Stimulated activated CD8-positive, alpha-beta memory T cell treated with anti-CD3 and anti-CD28 coated beads, Interleukin-4, amount 100 ng/mL, for 48 hours (primary cell): Measurements from ENCODE around the gene MTA3.

Experiments
- DNase-seq: peaks from one replicate; pipeline ENCODE4 v3.0.0-alpha.2; 2020

The MTA3 gene

DNA sequence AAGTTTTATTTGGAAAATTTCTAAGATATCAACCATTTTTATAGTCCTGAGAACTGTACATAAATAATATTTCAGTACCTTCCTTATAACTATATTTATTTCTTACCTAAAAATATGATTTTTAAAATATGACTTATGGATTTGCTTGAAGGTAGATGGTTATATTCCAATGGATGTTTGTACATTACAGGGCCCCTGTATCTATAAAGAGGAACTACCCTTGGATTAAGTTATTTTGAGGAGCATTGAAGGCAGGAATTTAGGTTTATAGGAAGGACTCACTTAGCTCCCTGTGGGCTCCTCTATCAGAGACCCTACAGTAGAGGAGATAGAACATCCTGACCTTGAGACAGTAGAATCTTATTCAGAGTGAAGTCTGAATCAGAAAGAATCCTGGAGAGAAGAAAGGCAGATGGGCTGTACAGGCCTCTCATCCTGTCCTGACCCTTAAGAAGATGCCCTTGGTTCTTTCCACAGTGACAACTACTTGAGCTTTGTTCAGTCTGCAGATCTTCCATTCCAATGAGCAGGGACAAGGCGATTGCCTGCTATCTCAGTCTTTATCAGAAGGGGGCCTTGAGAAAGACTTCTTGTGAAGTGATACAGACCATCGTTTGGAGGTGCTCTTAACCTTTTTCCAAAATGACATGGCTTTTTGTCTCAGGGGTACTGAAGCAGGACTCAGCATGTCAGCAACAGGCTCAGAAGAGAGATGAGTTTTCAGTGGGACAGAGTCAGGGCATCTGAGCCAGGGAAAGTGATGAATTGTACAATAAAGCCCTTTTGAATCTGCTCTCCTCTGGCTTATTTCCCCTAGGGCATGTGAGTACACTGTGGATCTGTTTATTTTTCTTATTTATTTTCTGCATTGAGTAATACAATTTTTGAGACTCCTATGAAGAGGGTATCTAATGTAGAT is 174.6 kb downstream of the MTA3 start:
- no peak for DNase-seq

DNA sequence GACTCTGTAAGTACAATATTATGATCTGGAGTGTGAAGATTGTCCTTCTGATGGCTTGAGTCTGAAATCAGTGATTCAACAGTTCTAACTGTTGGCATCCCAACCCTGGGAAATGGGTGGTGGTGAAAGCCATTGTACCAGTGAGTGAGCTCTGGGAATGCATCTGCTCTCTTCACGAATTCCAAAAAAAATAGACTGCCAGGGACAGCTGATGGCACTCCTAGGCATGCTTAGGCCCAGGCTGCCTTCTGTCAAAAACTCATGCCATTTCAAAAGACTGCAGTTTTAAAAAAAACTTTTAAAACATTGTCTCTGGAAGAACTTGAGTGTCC is 175.2 kb downstream of the MTA3 start:
- no peak for DNase-seq

DNA sequence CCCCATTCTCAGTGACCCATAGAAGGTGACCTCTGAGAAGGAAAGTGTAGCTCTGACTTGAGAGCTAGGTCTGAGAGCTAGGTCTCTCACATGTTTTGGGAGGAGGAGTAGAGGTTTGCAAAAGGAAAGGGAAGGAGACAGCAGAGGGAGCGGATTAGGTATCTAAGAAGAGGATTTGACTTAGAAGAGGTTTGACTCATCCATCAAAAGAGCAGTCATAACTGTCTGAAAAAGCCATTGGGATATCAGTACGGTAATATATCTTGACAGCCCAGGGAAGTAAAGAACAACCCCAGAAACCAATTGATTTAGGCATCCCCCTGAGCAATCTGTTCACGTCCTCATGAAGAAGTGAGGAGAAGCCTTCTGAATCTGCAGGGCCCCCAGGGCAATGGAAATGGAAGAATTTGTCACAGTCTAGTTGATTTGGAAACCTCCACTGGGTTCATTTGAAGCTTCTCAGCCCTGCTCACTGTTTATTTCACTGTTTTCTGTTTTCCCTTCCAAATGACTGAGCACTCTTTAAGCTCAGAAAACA is 176.2 kb downstream of the MTA3 start:
- no peak for DNase-seq

DNA sequence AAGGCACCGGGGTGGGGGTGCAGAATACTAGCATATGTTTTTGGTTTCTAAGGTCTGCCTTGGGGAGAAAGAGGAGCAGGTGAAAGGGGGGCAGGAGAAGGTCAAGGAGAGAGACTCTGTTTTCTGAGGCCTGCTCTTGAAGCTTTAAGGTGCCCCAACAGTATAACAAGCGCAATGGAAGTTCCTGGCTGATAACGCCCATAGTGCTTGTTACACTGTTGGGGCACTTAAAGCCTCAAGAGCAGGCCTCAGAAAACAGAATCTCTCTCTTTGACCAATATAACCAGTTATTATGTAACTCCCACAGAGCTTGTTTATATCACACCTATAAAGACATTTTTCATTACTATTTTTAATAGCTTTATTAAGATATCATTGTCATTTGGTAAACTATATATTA is 179.0 kb downstream of the MTA3 start:
- DNase-seq, result no peak

DNA sequence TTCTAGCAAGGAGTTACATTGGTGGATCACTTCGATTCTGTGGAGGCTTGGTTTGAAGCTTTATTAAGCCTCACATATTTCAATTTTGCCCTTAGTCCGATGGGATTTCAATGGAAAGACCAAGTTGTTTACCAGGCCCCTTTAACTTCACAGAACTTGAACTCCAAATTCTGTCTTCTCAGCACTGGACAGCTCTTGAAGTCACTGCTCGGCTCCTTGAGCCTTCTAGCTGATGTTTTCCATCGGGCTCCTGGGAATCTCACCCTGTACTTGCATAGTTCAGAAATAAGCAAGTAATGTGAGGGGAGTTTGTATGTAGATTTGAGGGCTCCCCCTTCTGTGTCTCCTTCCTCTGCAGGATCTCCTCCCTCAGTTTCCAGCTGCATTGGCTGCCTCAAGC is 180.4 kb downstream of the MTA3 start:
- no peak for DNase-seq

DNA sequence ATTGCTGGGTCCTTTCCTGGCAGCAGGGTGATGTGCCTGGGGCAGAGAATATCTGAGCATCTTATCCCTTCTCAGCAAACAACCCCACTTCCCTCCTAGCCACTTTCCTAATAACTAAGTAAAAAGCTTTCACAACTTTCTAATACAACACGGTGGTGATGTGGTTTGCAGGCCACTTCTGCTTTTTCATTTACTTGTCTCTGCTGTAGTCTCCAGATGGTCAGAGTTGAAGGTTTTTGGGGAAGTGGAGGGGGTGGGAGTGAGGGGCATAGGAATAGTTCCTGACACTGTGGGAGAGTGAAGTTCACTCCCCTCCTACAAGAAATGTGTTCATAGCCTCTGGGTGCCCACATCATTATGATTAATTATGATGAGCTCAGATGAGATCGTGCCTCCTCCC is 183.9 kb downstream of the MTA3 start:
- DNase-seq, result no peak

DNA sequence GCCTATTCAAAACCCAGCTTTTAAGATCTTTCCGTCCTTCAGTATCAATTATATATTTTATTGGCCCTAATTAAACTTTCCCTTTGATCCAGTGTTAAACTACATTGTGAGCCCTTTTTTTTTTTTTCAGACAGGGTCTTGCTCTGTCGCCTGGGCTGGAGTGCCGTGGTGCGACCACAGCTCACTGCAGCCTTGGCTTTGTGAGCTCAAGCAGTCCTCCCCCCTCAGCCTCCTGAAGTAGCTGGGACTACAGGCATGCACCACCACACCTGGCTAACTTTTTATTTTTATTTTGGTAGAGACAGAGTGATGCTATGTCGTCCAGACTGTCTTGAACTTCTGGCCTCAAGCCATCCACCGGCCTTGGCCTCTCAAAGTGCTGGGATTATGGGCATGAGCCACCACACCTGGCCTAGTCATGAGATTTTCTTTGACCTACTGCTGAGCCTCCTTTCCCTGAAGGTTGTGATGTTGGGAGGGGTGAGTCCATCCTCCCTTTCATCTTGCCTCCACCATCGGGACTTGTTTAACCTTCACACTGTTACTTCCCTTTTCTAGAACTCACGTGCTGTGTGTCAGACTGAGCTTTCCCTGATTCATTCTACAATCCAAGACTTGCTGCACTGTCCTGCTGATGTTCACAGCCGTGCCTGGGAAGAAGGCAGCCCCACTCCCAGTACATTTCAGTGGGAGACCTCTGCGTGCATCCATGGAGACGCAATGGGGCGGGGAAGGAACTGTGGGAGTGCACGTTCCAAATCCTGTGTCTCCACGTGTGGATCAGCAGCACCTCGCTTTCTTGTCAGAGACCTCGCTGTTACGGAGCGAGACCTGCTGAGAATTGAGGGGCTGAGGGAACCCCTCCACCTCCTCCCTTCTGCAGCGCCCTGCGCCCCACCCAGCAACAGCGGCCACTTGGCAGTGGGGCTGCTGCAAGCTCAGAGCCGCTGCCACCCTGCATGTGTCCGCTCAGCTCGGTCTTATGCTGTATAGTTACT is 184.7 kb downstream of the MTA3 start:
- DNase-seq, result no peak

DNA sequence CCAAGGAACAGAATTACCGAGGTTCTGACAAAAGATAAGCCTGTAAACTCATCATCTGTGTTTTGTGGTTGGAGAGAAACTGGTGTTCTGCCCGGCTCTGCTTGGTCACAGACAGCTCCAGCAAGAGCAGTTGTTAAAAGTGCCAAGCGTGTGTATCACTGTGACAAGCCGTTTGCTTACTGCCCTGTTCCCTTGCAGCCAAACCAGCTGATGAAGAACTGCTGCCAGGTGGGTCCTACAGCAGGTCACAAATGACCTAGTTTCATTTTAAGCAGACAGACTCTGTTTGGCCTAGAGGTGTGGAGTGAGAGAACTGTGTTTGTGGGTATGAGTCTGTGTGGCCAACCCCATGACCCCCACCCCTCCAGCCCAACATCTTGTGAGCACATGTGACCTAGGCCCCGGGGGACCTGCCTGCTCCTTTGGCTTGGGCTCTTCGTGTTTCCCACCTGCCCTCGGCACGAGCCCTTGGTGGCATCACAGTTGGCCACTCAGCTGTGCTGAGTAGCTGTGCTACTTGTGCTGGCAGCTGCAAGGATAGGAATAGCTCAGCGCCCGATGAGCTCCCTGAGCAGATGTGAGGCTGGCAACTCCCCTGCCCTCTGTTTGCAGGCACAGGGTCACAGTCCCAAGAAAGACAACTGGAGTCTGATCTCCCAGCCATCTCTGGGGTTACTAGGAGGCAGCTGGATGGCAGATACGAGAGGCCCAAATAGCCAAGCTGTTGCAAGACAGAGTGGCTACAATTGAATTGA is 185.8 kb downstream of the MTA3 start:
- DNase-seq, result no peak

DNA sequence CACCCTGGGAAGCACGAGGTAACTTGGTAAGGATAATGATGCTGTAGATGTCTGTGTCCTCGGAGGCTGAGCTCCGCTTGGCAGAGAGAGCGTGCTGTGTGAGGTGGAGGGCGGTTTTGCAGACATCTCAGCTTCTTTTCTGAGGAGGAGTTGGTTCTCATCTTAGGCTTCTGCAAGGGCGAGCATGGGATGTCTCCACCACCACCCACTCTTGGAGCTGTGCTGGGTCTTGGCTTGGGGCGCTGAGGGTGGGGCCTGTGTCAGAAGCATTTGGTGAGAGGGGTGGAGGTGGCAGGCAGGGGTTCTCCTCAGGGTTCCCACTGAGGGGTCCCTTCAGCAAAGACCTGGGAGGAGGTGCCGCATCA is 186.3 kb downstream of the MTA3 start:
- no peak for DNase-seq

DNA sequence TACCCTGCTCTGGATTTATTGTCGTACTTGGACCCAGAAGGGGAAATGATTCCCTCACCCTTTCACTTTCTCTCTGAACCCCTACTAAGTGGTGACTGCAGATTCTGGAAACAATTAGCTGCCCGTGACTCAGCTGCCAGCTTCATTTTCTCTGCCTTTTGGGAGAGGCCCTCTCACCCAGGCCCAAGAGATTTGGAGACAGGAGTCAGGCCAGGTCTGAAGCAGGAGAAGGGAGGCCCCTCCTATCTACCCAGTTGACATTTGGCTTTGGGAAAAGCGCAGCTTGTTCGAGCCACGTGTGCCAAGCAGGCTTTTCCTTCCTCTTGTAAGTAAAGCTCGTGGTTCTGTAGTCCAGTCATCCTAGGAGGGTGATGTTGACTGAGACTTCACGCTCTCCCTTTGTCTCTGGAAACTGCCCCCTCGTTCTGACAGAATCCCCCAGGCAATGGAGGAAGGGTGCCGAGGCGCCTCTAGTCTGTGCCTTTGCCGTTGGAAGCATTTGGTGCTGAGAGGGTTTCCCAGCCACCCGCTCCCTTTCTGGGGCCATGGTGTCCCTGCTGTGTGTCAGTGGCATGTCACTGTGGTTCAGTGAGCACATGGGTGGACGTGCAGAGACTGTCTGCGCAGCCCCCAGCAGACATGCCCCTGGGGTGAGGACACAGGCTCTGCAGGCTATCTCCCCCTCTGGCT is 186.9 kb downstream of the MTA3 start:
- no peak for DNase-seq

DNA sequence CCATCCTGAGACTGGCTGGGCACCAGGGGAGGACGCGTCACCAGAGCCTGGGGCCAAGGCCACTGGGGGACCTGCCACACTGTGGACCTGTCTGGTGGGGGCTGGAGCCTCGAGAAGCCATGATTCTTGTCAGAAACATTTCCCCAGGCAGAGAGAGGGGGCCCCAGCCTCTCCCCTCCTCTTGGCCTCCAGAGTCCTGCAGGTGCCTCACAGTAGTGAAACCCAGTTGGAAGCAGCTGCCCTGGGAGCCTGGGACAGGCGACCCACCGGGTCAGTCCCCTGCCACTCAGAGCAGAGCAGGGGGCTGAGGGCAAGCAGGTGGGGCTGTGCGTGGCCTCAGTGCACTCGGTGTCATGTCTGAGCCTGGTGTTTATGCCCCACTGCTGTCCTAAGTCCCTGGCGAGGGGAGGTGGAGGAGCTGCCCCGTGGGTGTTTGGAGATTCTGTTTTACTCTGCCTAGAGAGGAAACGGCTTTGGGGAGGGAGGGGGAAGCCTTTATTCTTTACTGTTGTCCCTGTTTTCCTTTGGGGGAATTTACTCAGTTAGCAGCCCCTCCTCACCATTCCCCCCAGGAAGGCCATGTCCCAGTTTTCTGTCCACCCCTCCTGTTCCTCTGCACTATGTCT is 187.8 kb downstream of the MTA3 start:
- no peak for DNase-seq

DNA sequence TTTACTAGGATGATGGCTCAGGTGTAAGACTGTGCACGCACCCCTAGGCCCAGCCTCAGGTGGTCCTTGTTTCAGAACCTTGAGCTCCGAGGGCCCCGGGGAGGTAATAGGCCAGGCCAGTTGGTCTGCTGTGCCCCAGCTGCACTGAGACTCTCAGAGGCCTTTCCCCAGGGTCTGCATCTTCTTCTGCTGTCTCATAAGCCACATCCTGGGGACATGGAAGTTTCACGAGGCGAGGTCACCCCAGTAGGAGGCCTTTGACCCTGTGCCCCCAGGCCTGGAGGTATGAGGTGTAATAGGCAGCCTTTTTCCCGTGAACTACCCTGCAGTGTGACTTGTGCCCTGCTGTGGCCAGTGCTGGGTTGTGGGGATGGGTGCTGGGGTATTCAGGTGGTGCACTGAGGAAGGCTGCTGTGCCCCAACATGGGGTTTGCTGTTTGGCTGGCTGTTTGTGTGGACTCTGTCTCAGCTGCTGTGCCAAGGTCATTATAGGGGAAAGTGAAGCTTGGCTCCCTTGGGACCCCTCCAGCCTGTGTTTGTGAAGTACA is 188.6 kb downstream of the MTA3 start:
- no peak for DNase-seq

DNA sequence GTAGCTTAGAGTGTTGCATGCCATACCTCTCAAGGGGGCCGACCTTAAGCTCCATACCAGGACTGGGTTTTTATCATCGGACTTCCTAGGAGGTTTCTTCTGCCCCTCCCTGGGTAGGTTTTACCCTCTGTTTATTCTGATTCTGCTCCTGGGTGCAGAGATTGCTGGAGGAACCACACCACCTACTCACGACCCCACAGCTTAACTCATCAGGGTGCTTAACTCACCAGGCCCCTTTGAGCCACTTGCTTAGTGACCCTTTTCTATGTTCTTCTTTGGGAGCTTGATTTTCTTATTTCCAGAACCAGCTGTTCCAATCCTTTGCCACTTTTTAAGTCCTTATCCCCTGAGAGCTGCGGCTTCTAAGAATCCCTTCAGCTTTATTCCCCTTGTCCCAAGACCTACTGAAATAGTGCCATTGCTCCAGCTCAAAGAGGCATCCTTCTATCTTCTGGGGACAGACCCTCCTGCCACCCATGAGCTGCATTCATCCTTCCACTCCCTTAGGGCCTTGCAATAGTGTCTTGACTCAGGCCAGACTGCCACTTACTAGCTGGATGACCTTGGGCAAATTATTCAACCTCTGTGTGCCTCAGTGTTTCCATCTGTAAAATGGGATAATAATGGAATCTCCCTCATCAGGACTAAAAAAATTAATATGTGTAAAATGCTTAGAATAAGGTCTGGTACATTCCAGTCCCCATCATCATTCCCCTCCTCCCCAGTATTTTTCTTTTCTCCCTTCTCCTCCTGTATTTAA is 189.7 kb downstream of the MTA3 start:
- DNase-seq, result no peak

DNA sequence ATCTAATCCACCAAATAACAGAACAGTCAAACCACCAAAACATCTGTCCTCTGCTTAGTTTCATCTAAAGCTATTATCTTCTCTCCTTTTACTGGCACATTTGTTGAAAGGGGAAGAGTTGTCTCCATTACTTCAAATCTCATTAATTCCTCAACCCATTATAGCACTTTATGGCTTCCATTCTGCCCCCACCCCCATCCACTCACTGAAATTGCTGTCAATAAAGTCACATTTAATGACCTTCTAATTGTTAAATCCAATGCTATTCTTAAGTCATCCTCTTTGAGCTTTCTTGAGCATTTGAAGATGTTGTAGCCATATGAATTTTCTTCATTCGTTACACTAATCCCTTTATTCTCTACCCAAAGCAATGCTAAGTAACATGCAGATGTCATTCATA is 190.3 kb downstream of the MTA3 start:
- no peak for DNase-seq

DNA sequence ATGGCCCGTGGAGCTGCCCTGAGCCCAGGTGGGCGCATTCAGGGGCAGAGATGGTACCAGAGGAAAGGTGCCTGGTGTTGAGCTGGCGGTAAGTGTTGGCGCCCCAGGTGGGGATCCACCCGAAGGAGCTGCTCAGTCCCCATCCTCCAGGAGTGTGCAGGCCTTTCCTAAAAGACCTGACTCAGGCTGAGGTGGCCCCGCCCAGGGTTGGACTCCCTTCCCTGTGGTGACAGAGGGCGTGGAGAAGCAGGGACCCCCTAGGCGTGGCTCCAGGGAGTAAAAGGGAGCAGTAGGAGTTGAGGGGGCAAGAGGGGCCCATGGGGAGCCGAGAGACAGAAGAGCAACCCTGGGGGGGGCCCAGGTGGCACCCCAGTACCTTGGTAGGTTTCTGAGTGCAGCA is 193.1 kb downstream of the MTA3 start:
- no peak for DNase-seq

DNA sequence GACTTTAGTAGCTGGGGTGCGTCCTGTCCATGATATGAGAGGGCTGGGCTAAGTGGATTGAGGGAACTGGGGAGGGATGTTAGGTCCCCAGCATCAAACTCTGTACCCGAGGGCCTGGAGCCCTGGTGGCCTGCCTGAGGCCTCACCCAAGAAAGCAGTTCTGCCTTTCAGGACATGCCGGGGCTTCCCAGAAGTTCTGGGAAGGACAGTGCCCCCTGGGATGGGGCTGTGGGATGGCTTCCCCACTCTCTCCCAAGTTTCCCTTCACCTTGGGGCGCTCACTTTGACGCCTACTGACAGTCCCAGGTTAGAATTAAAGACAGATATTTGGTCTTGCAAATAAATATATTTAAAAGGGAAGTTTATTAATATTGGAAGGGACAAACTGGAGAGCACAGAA is 193.7 kb downstream of the MTA3 start:
- DNase-seq, result no peak

DNA sequence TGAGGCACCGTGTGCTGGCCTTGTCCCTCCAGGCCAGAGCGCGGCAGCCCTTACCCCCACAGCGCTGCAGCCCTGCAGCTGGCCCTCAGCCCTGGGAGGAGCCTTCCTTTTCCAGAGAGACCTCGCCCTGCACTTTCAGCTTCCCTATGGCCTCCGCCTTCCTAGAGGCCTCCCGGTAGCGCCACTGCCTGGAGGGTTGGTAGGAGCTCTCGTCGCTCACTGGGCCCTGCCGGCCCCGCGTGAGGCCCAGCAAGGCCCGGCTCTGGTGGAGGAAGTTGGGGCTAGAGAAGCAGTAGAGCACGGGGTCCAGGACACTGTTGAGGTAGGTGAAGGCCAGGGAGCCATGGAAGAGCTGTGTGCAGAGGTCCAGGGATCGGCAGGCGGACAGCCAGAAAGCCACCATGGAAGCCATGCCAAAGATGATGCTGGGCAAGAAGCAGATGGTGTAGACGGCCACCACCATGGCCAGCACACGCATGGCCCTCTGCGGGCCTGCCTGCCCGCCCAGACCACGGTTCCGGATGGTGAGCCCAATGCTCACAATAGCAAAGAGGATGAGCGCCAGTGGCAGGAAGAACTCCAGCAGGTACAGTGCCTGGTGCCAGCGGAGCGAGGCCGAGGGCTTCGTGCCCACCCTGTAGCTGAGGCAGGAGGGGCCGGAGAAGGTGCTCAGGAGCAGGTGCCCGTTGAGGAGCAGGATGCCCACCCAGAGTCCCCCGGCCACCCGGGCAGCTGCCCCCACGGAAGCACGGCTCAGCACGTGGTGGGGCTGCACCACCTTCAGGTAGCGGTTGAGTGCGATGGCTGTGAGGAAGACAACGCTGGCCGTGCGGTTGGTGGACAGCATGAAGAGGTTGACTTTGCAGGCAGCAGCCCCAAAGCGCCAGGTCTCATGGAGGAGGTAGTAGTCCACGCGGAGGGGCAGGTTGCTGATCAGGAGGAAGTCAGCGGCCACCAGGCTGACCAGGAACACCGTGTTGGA is 194.7 kb downstream of the MTA3 start:
- no peak for DNase-seq

DNA sequence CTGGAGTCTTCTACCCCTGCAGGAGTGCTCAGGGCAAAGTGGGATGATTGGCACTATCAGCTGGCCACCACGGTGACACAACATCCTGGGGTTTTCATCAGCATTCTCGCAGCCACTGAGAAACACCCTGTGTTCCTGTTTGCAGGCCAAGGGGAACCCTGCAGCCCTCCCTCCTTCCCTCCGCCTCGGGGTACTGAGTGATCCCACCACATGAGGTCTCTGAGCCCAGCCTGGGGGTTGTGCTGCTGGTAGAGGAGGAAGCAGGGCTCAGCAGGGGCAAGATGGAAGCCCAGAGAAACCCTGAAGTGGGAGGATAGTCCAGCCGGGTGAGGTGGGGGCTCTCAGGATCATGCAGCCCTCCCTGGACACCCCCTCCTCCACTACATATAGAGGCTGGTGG is 195.7 kb downstream of the MTA3 start, which contains the start of gene OXER1:
TSS of gene OXER1 (minus strand) at position 40 of the 400 bp plus-strand sequence. CDS start 73 bp downstream, outside the sequence.
- DNase-seq, result no peak

DNA sequence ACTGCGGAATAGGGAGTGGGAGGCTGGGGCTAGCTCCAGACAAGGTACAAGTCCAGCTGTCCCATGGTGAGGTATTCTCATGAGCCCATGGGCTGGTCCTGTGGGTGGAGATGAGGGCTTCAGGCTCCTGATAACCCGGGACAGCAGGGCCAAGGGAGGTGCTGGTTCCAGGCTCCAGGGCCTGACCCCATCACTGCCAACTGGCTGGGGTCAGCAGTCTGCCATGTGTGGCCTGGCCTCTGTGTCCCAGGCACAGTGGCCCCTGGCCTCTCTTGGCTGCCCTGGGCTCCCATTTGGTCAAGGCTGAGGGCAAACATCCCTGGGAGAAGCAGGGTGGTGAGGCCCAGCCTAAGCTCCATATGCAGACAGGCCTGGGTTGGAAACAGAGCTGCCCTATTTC is 196.5 kb downstream of the MTA3 start:
- DNase-seq, result no peak
